G401 (cell line): Measurements from ENCODE around the gene SEMA6A. TPM values are rescaled to one million over a fixed set of nuclear protein-coding genes. Genes with fewer than 3 reads are reported as not detected.

Experiments
- DNase-seq: peaks from one replicate; pipeline ENCODE4 v3.0.0-alpha.2; 2015; ENCODE audit warnings: low spot score
- in situ Hi-C: cut with HindIII; loops from 2 replicates; pipeline ENCODE4 v1.10.0; 2016; ENCODE audit warnings: low sequenced_read_pairs, mixed read lengths
- total RNA-seq: library from RNA; depleted of rRNA; stranded (reverse); fragments of >200 nt; shearing (Covaris generic); gene quantifications from 2 replicates; pipeline ENCODE4 v1.2.3, GENCODE V29; 2014

SEMA6A gene
- total RNA-seq, 1 experiment from 2014 or later: not detected

DNA sequence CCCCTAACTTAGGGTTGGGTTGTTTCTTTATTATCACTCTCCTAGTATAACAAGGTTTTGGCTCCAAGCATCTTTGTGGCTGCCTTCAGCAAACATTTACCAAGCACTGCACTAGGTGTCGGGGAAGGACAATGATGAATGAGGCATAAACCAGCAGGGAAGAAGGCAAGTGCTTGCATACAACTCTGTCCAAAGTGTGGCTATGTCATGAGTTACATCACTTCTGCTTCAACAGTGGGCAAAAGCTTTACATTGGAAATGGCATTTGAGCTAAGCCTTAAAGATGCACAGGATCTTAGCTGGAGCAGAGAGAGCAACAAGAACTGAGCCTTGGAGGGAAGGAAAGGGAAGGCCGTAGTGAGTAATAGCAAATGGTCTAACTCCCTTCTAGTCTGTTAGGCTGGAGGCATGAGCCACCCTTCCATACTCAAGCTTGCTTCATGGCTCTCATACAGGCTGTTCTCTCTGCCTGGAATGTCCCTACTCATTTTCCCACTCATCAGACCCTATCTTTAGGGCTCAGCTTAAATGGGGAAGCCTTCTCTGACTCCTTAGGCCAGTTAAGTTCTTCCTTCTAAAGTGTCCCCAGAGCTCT is 121.8 kb downstream of the SEMA6A start:
- in situ Hi-C loops: no loop called here
- DNase-seq: no peak

GRCh38 chr5:116451905-116452450 is 122.6 kb downstream of the SEMA6A start:
- DNase-seq: no peak
- in situ Hi-C loops: no loop called here

DNA sequence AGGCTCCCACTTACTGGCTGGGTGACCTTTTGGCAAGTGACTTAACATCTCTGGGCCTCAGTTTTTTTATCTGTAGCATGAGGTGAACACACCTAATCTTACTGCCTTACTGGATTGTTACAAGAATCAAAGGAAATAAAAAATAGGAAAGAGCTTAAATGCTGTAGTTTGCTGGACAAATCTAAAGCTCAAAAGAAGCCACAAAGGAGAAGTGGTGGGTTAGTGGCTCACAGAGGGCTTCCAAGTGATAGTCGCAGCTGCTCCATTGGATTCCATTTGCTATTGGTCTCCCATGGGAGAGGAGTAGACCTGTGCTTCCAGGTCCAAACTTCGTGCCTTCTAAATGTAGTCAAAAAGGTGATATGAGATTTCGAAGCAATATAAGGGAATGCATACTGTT is 123.6 kb downstream of the SEMA6A start:
- no peak for DNase-seq
- in situ Hi-C loops: no loop called here

- in situ Hi-C loops: no loop called here
- DNase-seq: no peak
These were observed 125.2 kb downstream of the SEMA6A start for GRCh38 chr5:116449458-116449857.

GRCh38 chr5:116448870-116449427 is 125.7 kb downstream of the SEMA6A start:
- no peak for DNase-seq
- in situ Hi-C loops: no loop called here

DNA sequence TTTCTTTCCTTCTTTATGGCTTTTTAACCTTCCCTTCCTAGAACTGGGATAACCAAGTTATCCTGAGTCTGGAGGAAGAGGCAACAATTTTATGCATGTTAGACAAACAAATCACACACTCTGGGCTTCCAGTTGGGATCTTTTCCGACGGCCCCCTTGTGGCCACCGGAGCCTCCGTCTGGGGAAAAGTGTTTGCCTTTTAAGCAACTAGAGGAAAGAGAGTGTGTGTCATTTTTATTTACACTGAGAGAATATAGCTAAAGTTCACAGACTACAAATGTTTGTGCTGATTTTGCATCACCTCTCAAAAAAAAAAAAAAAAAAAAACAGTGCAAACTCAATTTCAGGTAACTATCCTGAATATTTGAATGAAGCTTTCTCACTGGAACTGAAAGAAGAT is 126.2 kb downstream of the SEMA6A start:
- in situ Hi-C loops: no loop called here

DNA sequence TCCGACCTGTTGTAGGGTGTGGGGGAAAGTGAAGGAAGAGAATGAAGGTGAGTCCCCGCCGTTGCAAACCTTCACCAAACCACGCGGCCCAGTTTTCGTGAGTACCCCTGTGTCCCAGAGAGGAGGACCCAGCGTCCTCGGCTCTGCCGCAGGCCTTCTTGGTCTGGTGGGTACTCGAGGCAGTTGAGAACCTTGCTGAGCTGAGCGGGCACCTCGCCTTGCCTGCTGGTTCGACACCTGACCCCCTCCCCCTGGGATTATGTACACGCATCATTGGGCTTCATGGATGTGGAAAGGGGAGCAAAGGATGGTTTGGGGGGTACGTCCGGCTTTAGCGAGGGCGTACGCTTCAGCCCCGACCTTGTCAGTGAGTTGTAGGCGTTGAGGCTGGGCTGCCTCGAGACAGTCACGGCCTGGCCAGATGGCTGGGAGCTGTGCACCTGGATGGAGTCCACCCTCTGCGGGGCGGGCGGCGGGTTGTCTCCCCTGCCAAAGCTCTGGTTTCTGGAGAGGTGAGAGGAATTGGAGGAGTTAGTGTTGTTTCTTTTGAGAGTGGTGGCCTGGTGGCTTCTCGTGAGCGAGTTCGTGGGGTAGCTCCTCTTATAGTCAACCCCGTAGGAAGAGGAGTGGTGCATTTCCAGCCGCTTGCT is 128.1 kb downstream of the SEMA6A start:
- in situ Hi-C loops: no loop called here
- DNase-seq: peak; percentile 87

More for the DNA sequence above, 126.2 kb downstream of the SEMA6A start:
- DNase-seq: no peak

GRCh38 chr5:116445311-116445710 is 129.3 kb downstream of the SEMA6A start:
- in situ Hi-C loops: no loop called here
- no peak for DNase-seq

- DNase-seq: no peak
- in situ Hi-C loops: no loop called here
These were observed 130.0 kb downstream of the SEMA6A start for GRCh38 chr5:116444373-116445295.

- in situ Hi-C loops: no loop called here
These were observed 131.6 kb downstream of the SEMA6A start for GRCh38 chr5:116442931-116443551.

DNA sequence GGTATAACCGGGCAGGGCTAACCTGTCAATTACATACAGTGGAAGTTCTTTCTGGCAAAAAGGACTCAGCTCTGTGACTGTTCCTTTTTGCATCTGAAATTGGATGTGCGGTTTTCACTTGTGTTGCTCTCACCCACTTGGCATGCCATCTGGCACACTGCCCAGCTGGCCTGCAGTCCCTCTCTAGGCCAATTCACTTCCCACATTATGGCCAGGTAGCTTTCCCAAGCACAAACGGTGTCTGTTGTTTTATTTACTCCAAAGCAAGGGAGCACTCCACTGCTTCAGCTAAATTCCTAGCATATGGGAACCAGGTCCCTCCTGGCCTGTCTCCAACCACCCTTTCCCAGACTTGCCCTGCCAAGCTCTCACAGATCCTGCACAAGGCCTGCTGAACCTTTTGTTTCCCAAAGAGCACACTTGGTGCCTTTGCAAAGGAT is 132.5 kb downstream of the SEMA6A start:
- in situ Hi-C loops: no loop called here
- DNase-seq: peak; percentile 99

More at GRCh38 chr5:116442931-116443551, 131.6 kb downstream of the SEMA6A start:
- DNase-seq: no peak

DNA sequence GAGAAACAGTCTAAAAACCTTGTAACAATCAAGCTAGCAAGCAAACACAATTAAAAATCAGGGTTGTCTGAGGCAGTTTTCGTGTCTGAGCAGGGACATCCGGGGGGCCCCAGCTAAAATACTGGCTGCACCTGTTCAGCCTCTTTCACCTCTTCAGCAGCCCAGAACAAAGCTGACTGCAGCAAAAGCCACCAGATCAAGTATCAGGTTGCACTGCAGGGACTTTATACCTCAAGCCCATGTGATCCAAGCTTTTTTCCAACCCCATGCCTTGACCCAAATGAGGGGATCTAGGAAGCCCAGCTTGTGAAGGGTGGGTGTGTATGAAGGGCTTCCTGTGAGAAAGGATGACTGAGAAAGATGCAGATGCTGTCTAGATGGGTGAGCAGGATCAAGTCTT is 133.4 kb downstream of the SEMA6A start:
- in situ Hi-C loops: no loop called here
- no peak for DNase-seq

- DNase-seq: no peak
These were observed 134.1 kb downstream of the SEMA6A start for GRCh38 chr5:116440457-116441001.

GRCh38 chr5:116439905-116440304 is 134.7 kb downstream of the SEMA6A start:
- in situ Hi-C loops: no loop called here

More at GRCh38 chr5:116440457-116441001, 134.1 kb downstream of the SEMA6A start:
- in situ Hi-C loops: no loop called here

GRCh38 chr5:116438979-116439554 is 135.6 kb downstream of the SEMA6A start:
- DNase-seq: no peak
- in situ Hi-C loops: no loop called here

More at GRCh38 chr5:116439905-116440304, 134.7 kb downstream of the SEMA6A start:
- DNase-seq: no peak

- DNase-seq: no peak
- in situ Hi-C loops: no loop called here
These were observed 136.6 kb downstream of the SEMA6A start for GRCh38 chr5:116437922-116438578.

DNA sequence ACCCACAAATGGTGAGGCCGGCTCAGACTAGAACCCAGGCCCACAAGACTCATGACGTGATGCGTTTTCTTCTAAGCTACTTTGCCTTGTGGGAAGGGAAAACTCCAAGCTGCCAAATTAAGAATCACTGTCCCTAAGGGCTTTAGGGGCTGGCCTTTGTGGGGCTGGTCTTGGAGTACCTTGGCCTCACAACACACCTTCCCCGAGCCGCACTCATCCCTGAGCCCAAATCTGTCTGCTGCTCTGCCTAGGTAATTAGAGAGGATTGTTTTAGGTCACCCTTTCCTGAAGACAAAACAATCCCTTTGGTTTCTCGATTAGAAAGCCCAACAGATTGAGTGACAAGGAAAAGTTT is 137.3 kb downstream of the SEMA6A start:
- no peak for DNase-seq
- in situ Hi-C loops: no loop called here
